MM.1S (cell line): ENCODE data around the gene CACNA1H.
"Not testable (repeated sequence)": the region's sequence is repeated elsewhere in the genome, so short reads cannot be mapped to it uniquely, and the experiment has no call there.

ENCODE experiments used
- DNase-seq: peaks from one replicate; pipeline ENCODE4 v3.0.0-alpha.2; 2015
- H2AFZ ChIP-seq: fragments of 300-600 bp; sonication (generic); 2 replicates; pipeline ENCODE4 v1.6.0; 2016; ENCODE audit warnings: antibody characterized with exemption, low read length
- H3F3A ChIP-seq: fragments of 300-600 bp; sonication (generic); 2 replicates; pipeline ENCODE4 v1.6.1; 2016; ENCODE audit warnings: mild to moderate bottlenecking, antibody characterized with exemption, low read length, moderate library complexity, mixed read lengths; ENCODE audit not compliant: insufficient read depth
- H3K27ac ChIP-seq: fragments of 300-600 bp; sonication (generic); 2 replicates; pipeline ENCODE4 v1.5.1; 2016; ENCODE audit warnings: mild to moderate bottlenecking, low read length
- H3K27me3 ChIP-seq: fragments of 300-600 bp; sonication (generic); replicated peaks from 2 replicates; pipeline ENCODE4 v1.6.0; 2016; ENCODE audit warnings: low read length; ENCODE audit not compliant: insufficient read depth
- H3K36me3 ChIP-seq: fragments of 300-600 bp; sonication (generic); replicated peaks from 2 replicates; pipeline ENCODE4 v1.6.1; 2016; ENCODE audit warnings: mild to moderate bottlenecking, low read length, mixed read lengths; ENCODE audit not compliant: insufficient read depth
- H3K4me1 ChIP-seq: fragments of 300-600 bp; sonication (generic); 2 replicates; pipeline ENCODE4 v1.6.1; 2016; ENCODE audit warnings: low read length, mixed read lengths
- H3K4me2 ChIP-seq: fragments of 300-600 bp; sonication (generic); 2 replicates; pipeline ENCODE4 v1.6.0; 2016; ENCODE audit warnings: low read depth, low read length
- H3K4me3 ChIP-seq: fragments of 300-600 bp; sonication (generic); 2 replicates; pipeline ENCODE4 v1.5.1; 2016; ENCODE audit warnings: low read length, mixed read lengths
- H3K79me2 ChIP-seq: fragments of 300-600 bp; sonication (generic); 2 replicates; pipeline ENCODE4 v1.6.1; 2016; ENCODE audit warnings: mixed run types, low read length, mixed read lengths
- H3K9ac ChIP-seq: fragments of 300-600 bp; sonication (generic); 2 replicates; pipeline ENCODE4 v1.6.1; 2016; ENCODE audit warnings: low read length, mixed read lengths
- H3K9me2 ChIP-seq: fragments of 300-600 bp; sonication (generic); replicated peaks from 2 replicates; pipeline ENCODE4 v1.6.1; 2016; ENCODE audit warnings: mild to moderate bottlenecking, low read length, mixed read lengths; ENCODE audit not compliant: insufficient read depth
- H3K9me3 ChIP-seq: fragments of 300-600 bp; sonication (generic); replicated peaks from 2 replicates; pipeline ENCODE4 v1.6.1; 2016; ENCODE audit warnings: mild to moderate bottlenecking, low read length, mixed read lengths; ENCODE audit not compliant: insufficient read depth
- H4K20me1 ChIP-seq: fragments of 300-600 bp; sonication (generic); 2 replicates; pipeline ENCODE4 v1.6.1; 2016; ENCODE audit warnings: mild to moderate bottlenecking, low read length, moderate library complexity, mixed read lengths; ENCODE audit not compliant: insufficient read depth
- EZH2 ChIP-seq: fragments of 300-600 bp; sonication (generic); optimal IDR thresholded peaks from 2 replicates; pipeline ENCODE3; 2017; ENCODE audit warnings: low read depth, mild to moderate bottlenecking, antibody characterized with exemption, low read length, mixed read lengths
- EZH2phosphoT487 ChIP-seq: fragments of 300-600 bp; sonication (generic); IDR thresholded peaks from 2 replicates; pipeline ENCODE4 v1.6.1; 2018; ENCODE audit warnings: antibody characterized with exemption, low read length
- TF ChIP-seq, protein P1 (sequence below): fragments of 300-600 bp; sonication (generic); IDR thresholded peaks from 2 replicates; pipeline ENCODE4 v1.5.1; 2016; ENCODE audit warnings: antibody characterized with exemption, low read length, mixed read lengths

The CACNA1H gene

DNA sequence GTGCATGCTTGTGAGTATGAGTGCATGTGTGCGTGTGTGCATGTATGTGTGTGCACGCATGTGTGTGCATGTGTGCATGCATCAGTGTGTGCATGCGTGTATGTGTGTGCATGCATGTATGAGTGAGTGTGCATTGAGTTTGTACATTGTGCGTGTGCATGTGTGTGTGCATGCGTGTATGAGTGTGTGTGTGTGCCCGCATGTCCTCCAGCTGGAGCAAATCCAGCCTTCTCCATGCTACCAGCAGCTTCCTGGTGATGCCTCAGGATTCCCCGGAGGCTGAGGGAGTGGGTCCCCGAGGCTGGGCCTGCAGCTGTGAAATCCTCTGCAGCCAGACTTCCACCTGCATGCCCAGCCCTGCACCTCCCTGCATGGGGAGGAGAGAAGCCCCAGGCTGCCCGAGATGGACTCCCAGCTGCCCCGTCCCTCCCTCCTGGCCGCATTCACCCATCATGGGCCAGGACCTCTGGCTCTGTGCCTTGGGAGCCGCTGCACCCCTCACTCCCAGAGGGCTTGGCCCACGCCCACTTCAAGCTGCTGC is 112.3 kb downstream of the CACNA1H start:
- Histone ChIP-seq H3K9ac (no peak overlapping the region), H3K36me3 (no peaks in the 10 kb centered on the region), H3K9me2 (no peaks in the 10 kb centered on the region), H3K27me3 (peaks cover 91% of the 10 kb centered on the region), H3F3A (no peaks in the 10 kb centered on the region), H3K9me3 (no peaks in the 10 kb centered on the region), H4K20me1 (no peaks in the 10 kb centered on the region), H3K4me2 (no peak overlapping the region), H2AFZ (no peak overlapping the region), H3K79me2 (no peaks in the 10 kb centered on the region), H3K27ac (no peak overlapping the region), H3K4me3 (no peak overlapping the region), H3K4me1 (no peaks in the 10 kb centered on the region)
- TF ChIP-seq EZH2phosphoT487, result no peak
- TF ChIP-seq, protein P1, sequence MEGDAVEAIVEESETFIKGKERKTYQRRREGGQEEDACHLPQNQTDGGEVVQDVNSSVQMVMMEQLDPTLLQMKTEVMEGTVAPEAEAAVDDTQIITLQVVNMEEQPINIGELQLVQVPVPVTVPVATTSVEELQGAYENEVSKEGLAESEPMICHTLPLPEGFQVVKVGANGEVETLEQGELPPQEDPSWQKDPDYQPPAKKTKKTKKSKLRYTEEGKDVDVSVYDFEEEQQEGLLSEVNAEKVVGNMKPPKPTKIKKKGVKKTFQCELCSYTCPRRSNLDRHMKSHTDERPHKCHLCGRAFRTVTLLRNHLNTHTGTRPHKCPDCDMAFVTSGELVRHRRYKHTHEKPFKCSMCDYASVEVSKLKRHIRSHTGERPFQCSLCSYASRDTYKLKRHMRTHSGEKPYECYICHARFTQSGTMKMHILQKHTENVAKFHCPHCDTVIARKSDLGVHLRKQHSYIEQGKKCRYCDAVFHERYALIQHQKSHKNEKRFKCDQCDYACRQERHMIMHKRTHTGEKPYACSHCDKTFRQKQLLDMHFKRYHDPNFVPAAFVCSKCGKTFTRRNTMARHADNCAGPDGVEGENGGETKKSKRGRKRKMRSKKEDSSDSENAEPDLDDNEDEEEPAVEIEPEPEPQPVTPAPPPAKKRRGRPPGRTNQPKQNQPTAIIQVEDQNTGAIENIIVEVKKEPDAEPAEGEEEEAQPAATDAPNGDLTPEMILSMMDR, result no peak
- no peak for TF ChIP-seq EZH2
- DNase-seq, result no peak

DNA sequence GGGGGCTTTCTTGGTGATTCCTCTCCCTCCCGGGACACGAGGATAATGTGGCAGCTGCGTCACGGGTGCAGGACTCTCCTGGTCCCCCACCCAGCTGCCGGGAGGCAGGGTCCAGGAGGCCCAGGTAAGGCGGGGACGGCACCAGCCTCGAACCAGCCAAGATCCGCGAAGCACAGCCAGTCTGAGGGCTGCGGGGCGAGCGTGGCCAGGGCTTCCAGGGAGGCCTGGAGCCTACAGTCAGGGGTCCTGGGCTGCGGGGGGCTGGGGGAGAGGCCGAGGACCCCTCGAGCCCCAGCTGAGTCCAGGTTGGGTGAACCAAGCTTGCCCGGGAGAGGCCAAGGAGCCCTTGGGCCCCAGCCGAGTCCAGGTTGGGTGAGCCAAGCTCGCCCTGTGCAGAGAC is 112.9 kb downstream of the CACNA1H start:
- peaks cover 91% of the 10 kb centered on the region for H3K27me3 ChIP-seq
- H3F3A ChIP-seq, result no peaks in the 10 kb centered on the region
- no peak overlapping the region for H3K4me2 ChIP-seq
- H2AFZ ChIP-seq, result no peak overlapping the region
- H3K79me2 ChIP-seq, result no peaks in the 10 kb centered on the region
- DNase-seq, result no peak
- no peak overlapping the region for H3K9ac ChIP-seq
- no peak for TF ChIP-seq EZH2phosphoT487
- TF ChIP-seq, protein P1, result no peak
- no peak for TF ChIP-seq EZH2
- H4K20me1 ChIP-seq, result no peaks in the 10 kb centered on the region
- H3K27ac ChIP-seq, result no peak overlapping the region
- no peaks in the 10 kb centered on the region for H3K4me1 ChIP-seq
- H3K9me2 ChIP-seq, result no peaks in the 10 kb centered on the region
- no peak overlapping the region for H3K4me3 ChIP-seq
- H3K9me3 ChIP-seq, result no peaks in the 10 kb centered on the region
- no peaks in the 10 kb centered on the region for H3K36me3 ChIP-seq

DNA sequence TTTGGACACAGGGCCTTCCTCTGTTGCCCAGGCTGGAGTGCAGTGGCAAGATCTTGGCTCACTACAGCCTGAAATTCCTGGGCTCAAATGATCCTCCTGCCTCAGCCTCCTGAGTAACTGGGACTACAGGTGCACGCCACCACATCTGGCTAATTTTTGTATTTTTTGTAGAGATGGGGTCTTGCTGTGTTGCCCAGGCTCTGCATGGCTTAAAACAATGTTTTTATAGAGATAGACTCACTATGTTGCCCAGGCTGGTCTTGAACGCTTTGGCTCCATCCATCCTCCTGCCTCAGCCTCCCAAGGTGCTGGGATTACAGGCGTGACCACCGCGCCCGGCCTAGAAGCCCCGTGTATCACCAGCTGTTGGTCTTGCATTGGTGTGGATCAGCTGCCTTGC is 116.5 kb downstream of the CACNA1H start:
- not testable (repeated sequence) for H3K9me3 ChIP-seq, H3K9me2 ChIP-seq, H3K27ac ChIP-seq, H3K79me2 ChIP-seq, H3K4me3 ChIP-seq, H3K9ac ChIP-seq, DNase-seq, H3K4me2 ChIP-seq, H2AFZ ChIP-seq, H4K20me1 ChIP-seq, H3K36me3 ChIP-seq, H3F3A ChIP-seq
- Histone ChIP-seq H3K4me1 (peaks cover 14% of the 10 kb centered on the region; the same call in 1 of the 2 replicates), H3K27me3 (peaks cover 84% of the 10 kb centered on the region)

DNA sequence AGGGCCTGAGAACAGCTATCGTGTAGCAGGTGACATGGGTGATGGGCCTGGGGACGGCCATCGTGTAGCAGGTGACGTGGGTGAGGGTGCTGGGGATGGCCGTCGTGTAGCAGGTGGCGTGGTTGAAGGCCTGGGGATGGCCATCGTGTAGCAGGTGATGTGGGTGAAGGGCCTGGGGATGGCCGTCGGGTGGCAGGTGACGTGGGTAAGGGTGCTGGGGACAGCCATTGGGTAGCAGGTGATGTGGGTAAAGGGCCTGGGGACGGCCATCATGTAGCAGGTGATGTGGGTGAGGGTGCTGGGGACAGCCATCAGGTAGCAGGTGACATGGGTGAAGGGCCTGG is 118.4 kb downstream of the CACNA1H start:
- Histone ChIP-seq H3K4me1 (peaks cover 14% of the 10 kb centered on the region; the same call in 1 of the 2 replicates), H3K4me3 (no peak overlapping the region), H2AFZ (no peak overlapping the region), H3K9ac (no peak overlapping the region), H3K36me3 (no peaks in the 10 kb centered on the region), H3K4me2 (no peak overlapping the region; the same call in 1 of the 2 replicates), H3K27me3 (peaks cover 88% of the 10 kb centered on the region), H3F3A (no peaks in the 10 kb centered on the region), H3K9me3 (no peaks in the 10 kb centered on the region), H3K79me2 (no peaks in the 10 kb centered on the region), H4K20me1 (no peaks in the 10 kb centered on the region), H3K9me2 (no peaks in the 10 kb centered on the region), H3K27ac (no peak overlapping the region)
- no peak for TF ChIP-seq EZH2phosphoT487
- TF ChIP-seq, protein P1, result no peak
- no peak for DNase-seq
